ENCODE data around the gene MSI2. TPM values are rescaled to one million over a fixed set of nuclear protein-coding genes. Genes with fewer than 3 reads are reported as not detected.
A peak's percentile ranks its signal among the peaks of the same experiment; 100 is the strongest.
"Not testable (repeated sequence)": the region's sequence is repeated elsewhere in the genome, so short reads cannot be mapped to it uniquely, and the experiment has no call there.

MSI2 gene
- total RNA-seq, 8 experiments from 2014 or later: 33.0 to 114 (median 67.5) TPM

DNA sequence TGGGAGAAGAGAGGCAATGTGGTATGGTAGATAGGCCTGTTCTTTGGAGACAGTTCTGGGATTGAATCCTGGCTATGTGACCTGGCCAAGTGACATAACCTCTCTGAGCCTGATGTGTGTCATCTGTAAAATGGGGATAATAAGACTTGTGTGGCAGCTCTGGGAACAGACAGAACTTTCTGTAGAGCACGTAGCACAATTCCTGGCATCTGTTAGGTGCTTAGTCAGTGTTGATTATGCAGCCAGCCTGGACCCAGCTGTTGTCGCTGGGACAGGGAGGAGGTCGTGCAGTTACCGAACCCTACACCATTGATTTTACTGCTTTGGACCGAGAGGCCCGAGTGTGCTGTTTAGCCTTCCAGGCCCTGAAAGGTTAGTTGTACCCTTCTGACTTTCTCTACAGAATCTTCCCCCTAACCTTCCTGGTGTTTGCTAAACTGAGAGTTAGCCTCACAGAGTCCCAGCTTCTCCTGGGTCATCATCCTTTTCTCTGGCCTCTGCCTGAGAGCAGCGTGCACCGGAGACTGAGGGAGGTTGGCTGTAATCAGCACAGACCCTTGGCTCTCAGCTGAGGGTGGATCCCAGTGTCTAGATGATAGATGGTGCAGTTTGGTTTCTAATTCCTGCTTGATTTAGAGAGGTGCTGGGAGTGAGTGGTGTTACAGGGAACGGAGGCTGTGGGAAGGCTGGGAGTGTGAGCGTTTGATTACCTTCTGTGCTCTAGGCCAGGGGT is 31.9 kb downstream of the MSI2 start:
- Histone ChIP-seq H3K4me1 (replicated peaks in 1 of 2) (peaks cover 91 to 100% of the 10 kb centered on the region in 2 donors), H3K4me3 (no peak overlapping the region), H3K27ac (peak overlapping the region; percentile 60 to 73)
- ATAC-seq (replicated peaks in 6 of 8): peak in 7 of 8 experiments; percentile 77 to 94 (median 90)
- 0 to 78% (median 17%) methylated on average over 1 to 6 of the region's 10 CpGs; no CpG with 5 or more reads in 2 of the 10 experiments for WGBS, 10 experiments
- in situ Hi-C loops (cut with MboI; ENCODE audit: low pct_unique_long_range_greater_than_20kb in 2 of 9, low sequenced_read_pairs in 9 of 9, unreplicated experiment in 9 of 9): no loop called here

DNA sequence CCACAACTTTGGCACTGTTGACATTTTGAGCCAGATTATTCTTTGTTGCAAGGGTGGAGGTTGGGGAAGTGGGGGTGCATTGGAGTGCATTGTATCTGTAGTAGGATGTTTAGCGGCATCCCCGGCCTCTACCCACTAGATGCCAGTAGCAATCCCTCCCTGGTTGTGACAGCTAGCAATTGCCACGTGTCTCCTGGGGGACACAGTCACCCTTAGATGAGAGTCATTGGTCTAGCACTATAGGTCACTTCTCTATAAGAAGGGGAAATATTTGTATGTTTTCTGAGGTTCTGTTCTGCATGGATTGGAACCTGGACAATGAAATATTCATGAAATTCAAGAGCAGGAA is 32.4 kb downstream of the MSI2 start:
- ATAC-seq (replicated peaks in 6 of 8): peak in 6 of 8 experiments; percentile 30 to 77 (median 68)
- WGBS, 10 experiments: 0 to 70% methylated on average over 1 to 2 of the region's 3 CpGs; no CpG with 5 or more reads in 8 of the 10 experiments
- peak overlapping the region; percentile 3 to 73 for H3K27ac ChIP-seq
- H3K4me1 ChIP-seq (replicated peaks in 1 of 2): peaks cover 88 to 99% of the 10 kb centered on the region in 2 donors
- no peak overlapping the region for H3K4me3 ChIP-seq
- in situ Hi-C loops (cut with MboI; ENCODE audit: low pct_unique_long_range_greater_than_20kb in 2 of 9, low sequenced_read_pairs in 9 of 9, unreplicated experiment in 9 of 9): no loop called here

DNA sequence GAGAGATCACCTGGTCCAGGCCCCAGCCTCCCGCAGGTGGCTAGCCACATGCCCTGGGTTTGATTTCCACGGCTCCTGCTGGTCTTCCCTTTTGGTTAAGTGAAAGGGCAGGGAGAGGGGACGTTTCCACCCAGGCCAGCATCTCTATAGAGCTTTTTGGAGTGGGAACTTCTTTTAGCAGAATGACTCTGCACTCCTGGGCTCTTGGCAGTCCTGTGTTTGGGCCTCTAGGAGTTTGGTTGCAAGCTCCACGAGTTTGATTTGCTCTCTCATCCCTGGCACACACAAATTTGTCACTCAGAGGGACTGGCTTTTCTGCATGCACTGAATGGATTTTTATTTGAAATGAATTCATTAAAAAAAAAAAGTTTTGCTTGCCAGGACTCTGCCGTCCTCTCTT is 32.8 kb downstream of the MSI2 start:
- in situ Hi-C loops (cut with MboI; ENCODE audit: low pct_unique_long_range_greater_than_20kb in 2 of 9, low sequenced_read_pairs in 9 of 9, unreplicated experiment in 9 of 9): no loop called here
- Histone ChIP-seq H3K4me1 (replicated peaks in 1 of 2) (peaks cover 88 to 99% of the 10 kb centered on the region in 2 donors), H3K4me3 (no peak overlapping the region), H3K27ac (peak overlapping the region; percentile 3 to 73)
- no peak for ATAC-seq (replicated peaks in 6 of 8)
- 20 to 100% (median 71%) methylated on average over 1 to 4 of the region's 5 CpGs; no CpG with 5 or more reads in 1 of the 10 experiments for WGBS, 10 experiments

DNA sequence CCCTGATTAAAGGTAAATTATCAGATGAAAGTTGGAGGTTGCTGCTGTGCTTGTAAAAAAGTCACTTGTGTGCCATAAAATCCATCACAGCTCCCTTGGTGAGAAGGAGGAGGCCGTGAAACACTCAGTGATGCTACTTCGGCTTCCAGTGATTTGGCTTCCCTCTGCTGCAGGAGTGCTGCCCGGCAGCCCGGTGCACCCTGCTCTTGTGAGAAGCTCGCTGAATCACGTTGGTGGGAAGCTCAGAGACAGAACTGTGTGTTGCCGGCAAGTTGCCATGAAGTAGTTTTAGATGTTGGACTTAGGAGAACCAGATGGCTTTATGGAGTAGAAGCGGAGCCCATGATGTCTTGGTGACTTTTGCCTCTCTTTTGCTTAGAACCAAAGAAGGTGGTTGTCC is 33.3 kb downstream of the MSI2 start:
- Histone ChIP-seq H3K4me3 (no peak overlapping the region), H3K4me1 (replicated peaks in 1 of 2) (peaks cover 88 to 99% of the 10 kb centered on the region in 2 donors), H3K27ac (peak overlapping the region; percentile 3 to 73)
- in situ Hi-C loops (cut with MboI; ENCODE audit: low pct_unique_long_range_greater_than_20kb in 2 of 9, low sequenced_read_pairs in 9 of 9, unreplicated experiment in 9 of 9): no loop called here
- no peak for ATAC-seq (replicated peaks in 6 of 8)
- 72 to 100% (median 84%) methylated on average over 1 to 8 of the region's 8 CpGs; no CpG with 5 or more reads in 4 of the 10 experiments for WGBS, 10 experiments

DNA sequence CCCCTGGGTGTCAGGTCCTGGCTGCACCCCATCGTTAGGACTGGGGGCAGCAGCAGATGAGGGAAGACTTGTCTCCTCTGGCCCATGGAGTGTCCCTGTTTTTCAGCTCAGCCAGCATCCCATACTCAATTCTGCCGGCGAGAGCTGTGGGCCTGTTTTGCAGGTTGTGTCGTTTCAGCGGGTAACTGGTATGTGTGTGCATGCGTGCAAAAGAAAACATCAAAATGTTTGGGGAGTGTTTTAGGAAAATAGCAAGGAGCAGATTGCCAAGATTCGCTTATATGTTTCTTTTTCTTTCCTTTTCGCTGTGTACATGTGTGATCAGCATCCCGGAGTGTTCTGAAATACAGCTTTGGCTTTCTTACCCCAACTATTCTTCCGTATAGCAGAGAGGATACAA is 34.7 kb downstream of the MSI2 start:
- peaks cover 87 to 99% of the 10 kb centered on the region in 2 donors for H3K4me1 ChIP-seq (replicated peaks in 1 of 2)
- no peak overlapping the region for H3K27ac ChIP-seq
- in situ Hi-C loops (cut with MboI; ENCODE audit: low pct_unique_long_range_greater_than_20kb in 2 of 9, low sequenced_read_pairs in 9 of 9, unreplicated experiment in 9 of 9): no loop called here

DNA sequence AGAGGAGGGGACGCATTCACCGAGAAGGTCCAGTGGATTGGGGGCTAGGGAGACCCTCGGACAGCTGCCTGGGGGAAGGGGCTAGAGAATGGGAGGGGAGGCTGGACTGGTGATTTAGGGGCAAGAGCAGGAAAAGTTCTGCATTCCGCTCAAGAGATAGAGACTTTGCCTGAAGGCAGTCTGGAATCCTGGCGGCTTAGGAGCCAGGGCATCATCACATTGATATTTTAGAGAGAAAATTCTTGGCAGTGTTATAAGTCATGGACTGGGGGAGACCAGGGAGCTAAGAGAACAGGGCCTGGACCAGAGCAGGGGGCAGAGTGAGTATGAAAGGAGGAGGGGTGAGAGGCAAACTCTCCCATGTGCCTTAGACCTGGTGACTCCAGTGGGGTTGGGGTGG is 35.8 kb downstream of the MSI2 start:
- peaks cover 82 to 96% of the 10 kb centered on the region in 2 donors for H3K4me1 ChIP-seq (replicated peaks in 1 of 2)
- no peak for ATAC-seq (replicated peaks in 6 of 8)
- no peak overlapping the region for H3K27ac ChIP-seq
- H3K4me3 ChIP-seq: no peak overlapping the region
- WGBS, 10 experiments: 80 to 100% methylated on average over 1 to 3 of the region's 5 CpGs; no CpG with 5 or more reads in 8 of the 10 experiments
- in situ Hi-C loops (cut with MboI; ENCODE audit: low pct_unique_long_range_greater_than_20kb in 2 of 9, low sequenced_read_pairs in 9 of 9, unreplicated experiment in 9 of 9): no loop called here

More for the DNA sequence above, 34.7 kb downstream of the MSI2 start:
- H3K4me3 ChIP-seq: no peak overlapping the region
- no peak for ATAC-seq (replicated peaks in 6 of 8)
- WGBS, 10 experiments: 69 to 100% (median 86%) methylated on average over 1 to 9 of the region's 10 CpGs; no CpG with 5 or more reads in 3 of the 10 experiments

DNA sequence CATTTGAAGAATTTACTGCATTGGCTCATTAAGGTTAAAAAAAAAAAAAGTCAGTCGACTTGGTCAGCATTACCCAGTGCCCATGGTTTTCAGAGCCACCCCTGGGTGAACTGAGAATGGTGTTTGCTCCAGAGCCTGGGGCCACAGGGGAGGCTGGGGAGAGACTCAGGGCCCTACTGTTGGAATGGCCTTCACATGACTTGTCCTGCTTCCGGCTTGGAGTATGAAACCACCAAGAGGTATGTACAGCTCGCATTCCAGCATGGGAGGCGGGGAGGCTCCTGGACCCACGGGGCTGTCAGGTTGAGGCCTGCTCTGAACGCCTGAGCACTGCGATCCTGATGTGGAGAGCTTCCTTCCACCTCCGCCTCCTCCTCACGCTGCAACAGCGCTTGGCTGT is 36.8 kb downstream of the MSI2 start:
- Histone ChIP-seq H3K4me3 (no peak overlapping the region), H3K27ac (no peak overlapping the region), H3K4me1 (replicated peaks in 1 of 2) (peaks cover 72 to 86% of the 10 kb centered on the region in 2 donors)
- in situ Hi-C loops (cut with MboI; ENCODE audit: low pct_unique_long_range_greater_than_20kb in 2 of 9, low sequenced_read_pairs in 9 of 9, unreplicated experiment in 9 of 9): no loop called here
- 60 to 100% (median 95%) methylated on average over 1 to 8 of the region's 10 CpGs for WGBS, 10 experiments
- no peak for ATAC-seq (replicated peaks in 6 of 8)

DNA sequence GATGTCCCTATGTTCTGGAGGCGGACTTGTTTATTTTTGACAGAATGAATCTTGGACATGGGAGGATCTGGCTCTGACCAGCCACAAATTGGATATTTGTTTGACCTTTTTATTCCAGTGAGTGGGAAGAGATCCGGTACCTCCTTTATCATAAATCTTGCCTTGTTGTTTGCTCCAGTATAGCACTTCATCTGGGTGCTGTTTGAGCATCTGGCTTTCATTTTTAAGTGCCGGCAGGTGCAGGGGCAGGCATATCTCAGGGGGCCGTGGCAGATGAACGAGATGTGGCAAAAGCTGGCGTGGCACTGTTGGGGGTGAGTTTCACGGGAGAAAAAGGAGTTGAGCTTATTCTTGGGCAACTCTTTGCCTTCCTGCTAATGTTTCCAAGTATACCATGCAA is 37.8 kb downstream of the MSI2 start:
- in situ Hi-C loops (cut with MboI; ENCODE audit: low pct_unique_long_range_greater_than_20kb in 2 of 9, low sequenced_read_pairs in 9 of 9, unreplicated experiment in 9 of 9): no loop called here
- Histone ChIP-seq H3K4me3 (no peak overlapping the region), H3K27ac (peak overlapping the region; percentile 43 to 57), H3K4me1 (replicated peaks in 1 of 2) (peaks cover 62 to 76% of the 10 kb centered on the region in 2 donors)
- 29 to 100% (median 48%) methylated on average over 1 to 7 of the region's 7 CpGs; no CpG with 5 or more reads in 3 of the 10 experiments for WGBS, 10 experiments
- peak in 4 of 8 experiments; percentile 5 to 52 (median 41) for ATAC-seq (replicated peaks in 6 of 8)

DNA sequence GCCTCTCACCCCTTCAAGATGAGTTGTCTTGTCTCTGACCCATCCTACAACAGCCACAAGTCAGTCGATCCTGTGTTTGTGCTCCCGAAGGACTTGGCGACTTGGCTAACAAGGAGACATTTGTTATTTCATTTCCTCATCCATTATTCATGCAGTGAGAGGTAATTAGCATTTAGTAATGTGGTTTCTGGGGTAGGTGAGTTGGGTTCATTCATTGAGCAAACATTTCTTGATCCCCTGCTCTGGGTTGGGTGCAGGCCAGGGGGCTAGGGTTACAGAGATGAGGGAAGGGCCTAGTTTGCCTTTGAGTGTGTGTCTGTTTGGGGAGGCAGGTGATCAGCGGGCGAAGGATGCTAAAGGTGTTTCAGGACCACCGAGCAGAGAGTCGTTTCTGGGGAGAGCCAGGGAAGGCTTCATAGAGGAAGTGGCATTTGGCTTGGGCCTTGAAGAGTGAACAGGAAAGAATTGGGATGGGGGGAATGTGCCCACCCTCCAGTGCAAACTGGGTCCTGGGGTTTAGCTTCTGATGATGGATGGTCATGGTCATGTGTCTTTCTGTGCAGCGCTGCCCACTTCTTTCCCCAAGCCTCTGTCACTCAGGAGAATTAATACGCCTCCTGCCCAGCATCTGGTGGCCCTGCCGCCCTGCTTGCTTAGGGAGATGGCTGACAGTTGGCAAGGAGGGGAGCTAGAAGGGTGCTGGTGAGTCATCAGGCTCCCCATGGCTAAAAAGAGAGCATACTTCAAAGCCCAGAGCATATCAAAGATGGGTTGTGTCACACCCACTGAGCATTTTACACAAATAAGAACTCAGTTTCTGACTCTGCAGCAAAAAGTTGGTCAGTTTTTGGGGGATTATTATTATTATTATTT is 38.5 kb downstream of the MSI2 start:
- peak; percentile 69 to 85 (median 78) for ATAC-seq (replicated peaks in 6 of 8)
- in situ Hi-C loops (cut with MboI; ENCODE audit: low pct_unique_long_range_greater_than_20kb in 2 of 9, low sequenced_read_pairs in 9 of 9, unreplicated experiment in 9 of 9): no loop called here
- peaks cover 54 to 68% of the 10 kb centered on the region in 2 donors for H3K4me1 ChIP-seq (replicated peaks in 1 of 2)
- WGBS, 10 experiments: 6 to 97% (median 43%) methylated on average over 2 to 8 of the region's 10 CpGs; no CpG with 5 or more reads in 1 of the 10 experiments
- no peak overlapping the region for H3K4me3 ChIP-seq
- peak overlapping the region; percentile 43 to 57 for H3K27ac ChIP-seq

DNA sequence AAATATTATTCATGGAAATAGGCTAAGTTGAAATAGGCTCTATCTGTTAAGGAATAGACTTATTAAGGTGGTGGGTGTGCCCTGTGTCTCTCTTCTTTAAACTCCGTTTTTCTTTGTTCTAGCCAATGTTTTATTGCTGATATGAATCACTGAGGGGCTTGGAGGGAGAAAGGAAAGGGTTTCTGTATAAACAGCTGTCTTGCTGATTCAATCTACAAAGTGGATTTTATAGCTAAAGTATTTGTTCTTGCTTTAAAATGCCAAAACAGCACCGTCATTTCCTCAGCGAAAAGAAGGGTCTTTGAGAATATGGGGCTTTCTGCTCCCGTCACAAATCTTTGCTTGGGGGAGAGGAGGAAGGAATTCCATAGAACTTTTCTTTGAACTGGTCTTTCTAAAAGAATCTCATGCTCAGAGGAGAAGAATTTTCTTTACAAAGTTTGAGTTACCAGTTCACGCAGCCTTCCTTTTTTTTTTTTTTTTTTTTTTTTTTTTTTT is 39.3 kb downstream of the MSI2 start:
- peak in 6 of 8 experiments; percentile 12 to 56 (median 40) for ATAC-seq (replicated peaks in 6 of 8)
- Histone ChIP-seq H3K4me3 (no peak overlapping the region), H3K27ac (peak overlapping the region; percentile 43 to 57), H3K4me1 (replicated peaks in 1 of 2) (peaks cover 49 to 61% of the 10 kb centered on the region in 2 donors)
- 0 to 89% (median 17%) methylated on average over 1 to 5 of the region's 5 CpGs for WGBS, 10 experiments
- in situ Hi-C loops (cut with MboI; ENCODE audit: low pct_unique_long_range_greater_than_20kb in 2 of 9, low sequenced_read_pairs in 9 of 9, unreplicated experiment in 9 of 9): no loop called here

DNA sequence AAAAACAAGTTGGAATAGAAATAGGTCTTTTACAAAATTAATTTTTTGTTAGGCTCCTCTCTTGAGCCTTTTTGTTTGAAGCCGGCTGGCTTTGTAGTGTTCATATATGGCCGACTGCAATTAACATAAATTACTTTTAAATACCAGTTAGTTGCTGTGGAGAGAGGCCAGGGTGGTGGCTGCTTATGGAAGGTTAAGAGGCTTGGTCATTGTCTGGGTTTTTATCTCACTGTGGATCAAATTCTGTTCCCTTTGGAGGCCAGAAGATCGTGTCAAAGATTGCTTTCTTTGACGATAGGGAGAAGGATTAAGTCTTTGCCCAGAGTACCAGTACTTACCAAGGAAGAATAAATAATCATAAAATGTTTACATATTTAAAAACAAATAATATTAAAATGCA is 39.9 kb downstream of the MSI2 start:
- peak overlapping the region in 1 of 2 donors; percentile 8 for H3K27ac ChIP-seq
- in situ Hi-C loops (cut with MboI; ENCODE audit: low pct_unique_long_range_greater_than_20kb in 2 of 9, low sequenced_read_pairs in 9 of 9, unreplicated experiment in 9 of 9): no loop called here
- no peak overlapping the region for H3K4me3 ChIP-seq
- peaks cover 42 to 54% of the 10 kb centered on the region in 2 donors for H3K4me1 ChIP-seq (replicated peaks in 1 of 2)
- 0 to 80% (median 13%) methylated on average over 1 to 4 of the region's 4 CpGs; no CpG with 5 or more reads in 1 of the 10 experiments for WGBS, 10 experiments
- peak in 6 of 8 experiments; percentile 39 to 81 (median 51) for ATAC-seq (replicated peaks in 6 of 8)

DNA sequence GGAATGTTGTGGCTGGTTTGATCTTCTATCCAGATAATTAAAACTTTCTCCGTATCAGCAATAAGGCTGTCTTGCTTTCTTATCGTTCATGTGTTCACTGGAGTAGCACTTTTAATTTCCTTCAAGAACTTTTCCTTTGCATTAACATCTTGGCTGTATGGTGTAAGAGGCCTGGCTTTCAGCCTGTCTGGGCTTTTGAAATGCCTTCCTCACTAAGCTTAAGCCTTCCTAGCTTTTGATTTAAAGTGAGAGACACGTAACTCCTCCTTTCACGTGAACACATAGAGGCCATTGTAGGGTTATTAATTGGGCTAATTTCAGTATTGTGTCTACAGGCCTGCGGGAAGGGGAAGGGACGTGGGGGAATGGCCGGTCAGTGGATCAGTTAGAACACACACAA is 42.9 kb downstream of the MSI2 start:
- H3K27ac ChIP-seq: no peak overlapping the region
- no peak for ATAC-seq (replicated peaks in 6 of 8)
- H3K4me1 ChIP-seq (replicated peaks in 1 of 2): peaks cover 26 to 28% of the 10 kb centered on the region in 2 donors
- H3K4me3 ChIP-seq: no peak overlapping the region
- WGBS, 10 experiments: 89 to 100% (median 99%) methylated on average over 1 to 6 of the region's 7 CpGs
- in situ Hi-C loops (cut with MboI; ENCODE audit: low pct_unique_long_range_greater_than_20kb in 2 of 9, low sequenced_read_pairs in 9 of 9, unreplicated experiment in 9 of 9): no loop called here

DNA sequence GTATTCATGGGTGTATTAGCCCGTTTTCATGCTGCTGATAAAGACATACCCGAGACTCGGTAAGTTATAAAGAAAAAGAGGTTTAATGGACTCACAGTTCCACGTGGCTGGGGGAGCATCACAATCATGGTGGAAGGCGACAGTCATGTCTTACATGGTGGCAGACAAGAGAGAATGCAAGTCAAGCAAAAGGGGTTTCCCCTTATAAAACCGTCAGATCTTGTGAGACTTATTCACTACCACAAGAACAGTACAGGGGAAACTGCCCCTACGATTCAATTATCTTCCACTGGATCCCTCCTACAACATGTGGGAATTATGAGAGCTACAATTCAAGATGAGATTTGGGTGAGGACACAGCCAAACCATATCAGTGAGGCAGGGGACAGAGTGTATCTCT is 44.3 kb downstream of the MSI2 start:
- in situ Hi-C loops (cut with MboI; ENCODE audit: low pct_unique_long_range_greater_than_20kb in 2 of 9, low sequenced_read_pairs in 9 of 9, unreplicated experiment in 9 of 9); H3K27ac ChIP-seq; H3K4me3 ChIP-seq; ATAC-seq (replicated peaks in 6 of 8): not testable (repeated sequence)
- WGBS, 10 experiments: 65 to 100% (median 94%) methylated on average over 1 to 6 of the region's 7 CpGs
- H3K4me1 ChIP-seq (replicated peaks in 1 of 2): peaks cover 12 to 26% of the 10 kb centered on the region in 2 donors

All from motor neuron (in vitro differentiated cells).